Measurements from ENCODE around the gene ZNF142. TPM values are rescaled to one million over a fixed set of nuclear protein-coding genes. Genes with fewer than 3 reads are reported as not detected.

Gene ZNF142
- total and polyA plus RNA-seq, 8 donors, result 17.0 to 26.3 (median 20.4) TPM

GRCh38 chr2:218648787-218649100 is 10.7 kb downstream of the ZNF142 start:
- ATAC-seq, result no peak
- Histone ChIP-seq H3K27ac (no peak overlapping the region), H3K27me3 (no peaks in the 10 kb centered on the region), H3K36me3 (peaks cover 5 to 100% of the 10 kb centered on the region in 2 donors), H3K9me3 (no peaks in the 10 kb centered on the region), H3K4me1 (no peaks in the 10 kb centered on the region), H3K4me3 (no peak overlapping the region)
- no peak for DNase-seq
- no peak for TF ChIP-seq CTCF (IDR thresholded peaks at IDR 0.05)
- intact Hi-C loops (cut with DNase I), result no loop called here

GRCh38 chr2:218648088-218648786 is 11.2 kb downstream of the ZNF142 start:
- Histone ChIP-seq H3K4me1 (no peaks in the 10 kb centered on the region), H3K27ac (no peak overlapping the region), H3K4me3 (no peak overlapping the region), H3K36me3 (peaks cover 5 to 100% of the 10 kb centered on the region in 2 donors), H3K9me3 (no peaks in the 10 kb centered on the region), H3K27me3 (no peaks in the 10 kb centered on the region)
- intact Hi-C loops (cut with DNase I), result no loop called here
- DNase-seq, result peak in 3 of 4 donors; percentile 16 to 45 (median 41)
- peak; percentile 91 for ATAC-seq
- TF ChIP-seq CTCF (IDR thresholded peaks at IDR 0.05), result peak; percentile 73 to 76

GRCh38 chr2:218645126-218645525 is 14.3 kb downstream of the ZNF142 start:
- ATAC-seq (no peak), DNase-seq (no peak)
- no peaks in the 10 kb centered on the region for H3K9me3 ChIP-seq
- no peaks in the 10 kb centered on the region for H3K4me1 ChIP-seq
- intact Hi-C loops (cut with DNase I), result no loop called here
- no peak overlapping the region for H3K4me3 ChIP-seq
- TF ChIP-seq CTCF (IDR thresholded peaks at IDR 0.05), result no peak
- H3K36me3 ChIP-seq, result peaks cover 5 to 100% of the 10 kb centered on the region in 2 donors
- H3K27me3 ChIP-seq, result no peaks in the 10 kb centered on the region
- no peak overlapping the region for H3K27ac ChIP-seq

- TF ChIP-seq CTCF (IDR thresholded peaks at IDR 0.05), result no peak
- H3K4me3 ChIP-seq, result no peak overlapping the region
- intact Hi-C loops (cut with DNase I), result no loop called here
- no peak for DNase-seq
- no peak overlapping the region for H3K27ac ChIP-seq
- no peak for ATAC-seq
- H3K27me3 ChIP-seq, result no peaks in the 10 kb centered on the region
- no peaks in the 10 kb centered on the region for H3K4me1 ChIP-seq
- no peaks in the 10 kb centered on the region for H3K9me3 ChIP-seq
- H3K36me3 ChIP-seq, result peaks cover 5 to 100% of the 10 kb centered on the region in 2 donors
Observed at GRCh38 chr2:218644721-218645120, 14.7 kb downstream of the ZNF142 start.

GRCh38 chr2:218643751-218644310 is 15.6 kb downstream of the ZNF142 start:
- peaks cover 5 to 100% of the 10 kb centered on the region in 2 donors for H3K36me3 ChIP-seq
- no peak for TF ChIP-seq CTCF (IDR thresholded peaks at IDR 0.05)
- DNase-seq, result no peak

More at GRCh38 chr2:218643751-218644310, 15.6 kb downstream of the ZNF142 start:
- no peak overlapping the region for H3K27ac ChIP-seq
- H3K4me3 ChIP-seq, result no peak overlapping the region
- intact Hi-C loops (cut with DNase I), result no loop called here
- ATAC-seq, result no peak
- H3K27me3 ChIP-seq, result no peaks in the 10 kb centered on the region
- no peaks in the 10 kb centered on the region for H3K9me3 ChIP-seq
- no peaks in the 10 kb centered on the region for H3K4me1 ChIP-seq
